ENCODE results near the gene LENG8. TPM values are rescaled to one million over a fixed set of nuclear protein-coding genes. Genes with fewer than 3 reads are reported as not detected.

The LENG8 gene
- total RNA-seq, 8 experiments from 2014 or later: 38.5 to 156 (median 64.7) TPM

Other genes with a start within 250 kb of the LENG8 start
- gene RPS9, start 248.3 kb upstream of the LENG8 start, total RNA-seq: 1,000 to 10,000 TPM; 1,240 to 1,920 (median 1,801) TPM
- 1 to 10 TPM in 2 of 8 experiments, under 1 TPM in 6; 0.13 to 1.7 (median 0.43) TPM for gene LILRB3, start 226.2 kb upstream of the LENG8 start, total RNA-seq
- gene LILRA6, start 206.4 kb upstream of the LENG8 start, total RNA-seq: under 1 TPM in 7 of 8 experiments, not detected in 1; 0.05 to 0.56 (median 0.27) TPM
- gene LILRB5, start 191.9 kb upstream of the LENG8 start, total RNA-seq: under 1 TPM in 6 of 8 experiments, not detected in 2; under 0.01 to 0.81 (median 0.17) TPM
- under 1 TPM in 5 of 8 experiments, not detected in 3; 0.04 to 0.57 (median 0.18) TPM for gene LILRB2, start 168.1 kb upstream of the LENG8 start, total RNA-seq
- gene LILRA5, start 136.0 kb upstream of the LENG8 start, total RNA-seq: under 1 TPM in 1 of 8 experiments, not detected in 7; 0.28 TPM
- gene LILRA4, start 110.0 kb upstream of the LENG8 start, total RNA-seq: under 1 TPM in 2 of 8 experiments, not detected in 6; 0.08 to 0.85 TPM
- gene LAIR1, start 84.3 kb upstream of the LENG8 start, total RNA-seq: 1 to 10 TPM in 1 of 8 experiments, under 1 TPM in 5, not detected in 2; 0.11 to 2.5 (median 0.68) TPM
- 100 to 1,000 TPM in 5 of 8 experiments, 1 to 10 TPM in 3; 1.7 to 440 (median 160) TPM for gene TTYH1, start 33.7 kb upstream of the LENG8 start, total RNA-seq
- 10 to 100 TPM in 2 of 8 experiments, 1 to 10 TPM in 6; 1.6 to 10.7 (median 3.7) TPM for gene LENG9, start 14.6 kb downstream of the LENG8 start, total RNA-seq
- 10 to 100 TPM in 4 of 8 experiments, 1 to 10 TPM in 4; 1.4 to 46.9 (median 11.3) TPM for gene CDC42EP5, start 24.1 kb downstream of the LENG8 start, total RNA-seq
- not detected for gene LAIR2, start 53.6 kb downstream of the LENG8 start, total RNA-seq
- under 1 TPM in 5 of 8 experiments, not detected in 3; 0.05 to 0.51 (median 0.10) TPM for gene LILRA2, start 124.6 kb downstream of the LENG8 start, total RNA-seq
- under 1 TPM in 5 of 8 experiments, not detected in 3; 0.09 to 0.43 (median 0.20) TPM for gene LILRA1, start 144.4 kb downstream of the LENG8 start, total RNA-seq
- gene LILRB1, start 181.3 kb downstream of the LENG8 start, total RNA-seq: 1 to 10 TPM in 1 of 8 experiments, under 1 TPM in 1, not detected in 6; 0.49 to 2.3 TPM
- gene LILRB4, start 213.8 kb downstream of the LENG8 start, total RNA-seq: under 1 TPM in 5 of 8 experiments, not detected in 3; 0.18 to 0.87 (median 0.38) TPM

Data from motor neuron (in vitro differentiated cells).